GM06990 (cell line): ENCODE results near the gene PABPC3.

ENCODE experiments used
- DNase-seq: peaks from one replicate; pipeline ENCODE4 v3.0.0-alpha.2; 2011; ENCODE audit not compliant: insufficient read length; ENCODE audit errors: extremely low read depth
- H3K27me3 ChIP-seq: replicated peaks from 2 replicates; pipeline ENCODE4 v1.6.0; 2011; ENCODE audit warnings: low read length; ENCODE audit not compliant: control insufficient read depth, insufficient read depth
- H3K36me3 ChIP-seq: 2 replicates; pipeline ENCODE4 v1.5.1; 2011; ENCODE audit warnings: low read length; ENCODE audit not compliant: control insufficient read depth, insufficient read depth
- H3K4me3 ChIP-seq: replicated peaks from 2 replicates; pipeline ENCODE4 v1.5.1; 2011; ENCODE audit warnings: low read depth, mild to moderate bottlenecking, control low read depth, low read length
- CTCF ChIP-seq: IDR thresholded peaks from 2 replicates; pipeline ENCODE4 v1.5.1; 2011; ENCODE audit warnings: low read length, control low read depth, mild to moderate bottlenecking, inconsistent platforms; ENCODE audit not compliant: insufficient read depth, poor library complexity, severe bottlenecking

Gene PABPC3

DNA sequence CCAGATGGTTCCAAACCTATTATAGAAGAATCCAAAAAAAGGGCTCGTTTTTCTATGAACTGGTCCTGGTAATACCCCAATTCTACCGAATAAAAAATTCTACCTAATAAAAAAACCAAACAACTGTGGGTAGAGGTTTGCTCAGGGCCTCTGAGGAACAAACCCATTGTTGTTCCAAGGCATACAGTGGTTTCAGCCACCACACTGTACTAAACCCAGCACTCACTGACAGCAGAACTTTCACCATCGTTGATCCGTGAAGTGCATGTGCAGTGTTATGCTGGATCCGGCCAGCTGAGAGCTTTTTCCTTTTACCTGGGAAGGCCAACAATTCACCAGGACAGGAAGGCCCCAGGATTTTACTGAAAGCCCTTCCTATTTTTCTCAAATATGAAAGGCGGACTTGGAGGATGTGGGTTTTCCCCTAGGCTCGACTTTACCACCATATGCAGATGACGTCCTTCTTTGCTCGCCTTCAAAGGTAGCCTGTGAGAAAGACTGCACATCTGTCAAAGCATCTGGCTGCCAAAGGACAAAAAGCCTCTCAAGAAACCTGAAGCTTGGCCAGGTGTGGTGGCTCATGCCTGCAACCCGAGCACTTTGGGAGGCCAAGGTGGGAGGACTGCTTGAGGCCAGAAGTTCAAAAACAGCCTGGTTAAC, 7.2 kb upstream of the PABPC3 start:
- TF ChIP-seq CTCF, result no peak
- DNase-seq, result peak; percentile 41
- H3K4me3 ChIP-seq, result no peak overlapping the region
- no peaks in the 10 kb centered on the region; the same call in 1 of the 2 replicates for H3K27me3 ChIP-seq
- H3K36me3 ChIP-seq, result no peaks in the 10 kb centered on the region

GRCh38 chr13:25097426-25097825, 1.5 kb downstream of the PABPC3 start:
- no peak for DNase-seq
- no peak for TF ChIP-seq CTCF
- H3K27me3 ChIP-seq, result no peaks in the 10 kb centered on the region; the same call in 1 of the 2 replicates
- no peak overlapping the region for H3K4me3 ChIP-seq
- H3K36me3 ChIP-seq, result no peaks in the 10 kb centered on the region

DNA sequence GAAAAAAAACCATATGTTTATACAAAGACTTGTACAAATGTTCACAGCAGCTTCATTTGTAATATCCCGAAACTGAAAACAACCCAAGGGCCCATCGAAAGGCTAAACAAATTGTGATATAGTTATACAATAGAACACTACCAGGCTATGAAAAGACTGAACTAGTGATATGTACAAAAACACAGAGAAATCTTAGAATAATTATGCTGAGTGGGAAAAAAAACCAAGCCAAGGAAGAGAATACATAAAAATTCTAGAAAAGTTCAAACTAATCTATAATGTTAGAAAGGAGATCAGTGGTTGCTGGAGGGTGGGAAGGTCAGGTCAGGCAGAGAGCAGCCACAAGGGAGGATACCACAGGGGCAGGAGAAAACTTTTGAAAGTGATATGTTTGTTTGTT, 7.8 kb downstream of the PABPC3 start:
- Histone ChIP-seq H3K27me3 (no peaks in the 10 kb centered on the region; the same call in 1 of the 2 replicates), H3K4me3 (no peak overlapping the region), H3K36me3 (no peaks in the 10 kb centered on the region)
- TF ChIP-seq CTCF, result no peak
- DNase-seq, result no peak

DNA sequence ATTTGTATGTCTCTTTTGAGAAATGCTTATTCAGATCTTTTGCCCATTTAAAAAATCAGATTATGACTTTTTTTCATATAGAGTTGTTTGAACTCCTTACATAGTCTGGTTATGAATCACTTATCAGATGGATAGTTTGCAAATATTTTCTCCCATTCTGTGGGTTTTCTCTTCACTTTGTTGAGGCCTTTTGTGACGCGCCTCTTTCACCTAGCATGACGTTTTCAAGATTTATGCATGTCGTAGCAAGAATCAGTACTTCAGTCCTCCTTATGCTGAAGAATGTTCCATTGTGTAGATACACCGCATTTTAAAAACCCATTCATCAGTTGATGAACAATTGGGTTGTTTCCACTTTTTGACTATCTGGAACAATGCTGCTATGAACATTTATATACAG, 13.4 kb downstream of the PABPC3 start:
- no peaks in the 10 kb centered on the region for H3K27me3 ChIP-seq
- DNase-seq, result no peak
- no peak for TF ChIP-seq CTCF
- no peak overlapping the region for H3K4me3 ChIP-seq
- no peaks in the 10 kb centered on the region for H3K36me3 ChIP-seq

- TF ChIP-seq CTCF, result no peak
- Histone ChIP-seq H3K27me3 (no peaks in the 10 kb centered on the region), H3K36me3 (no peaks in the 10 kb centered on the region), H3K4me3 (no peak overlapping the region)
- no peak for DNase-seq
Measured at GRCh38 chr13:25110956-25111584, 15.1 kb downstream of the PABPC3 start.
